ENCODE measurements around the gene ITPK1.

Gene ITPK1

DNA sequence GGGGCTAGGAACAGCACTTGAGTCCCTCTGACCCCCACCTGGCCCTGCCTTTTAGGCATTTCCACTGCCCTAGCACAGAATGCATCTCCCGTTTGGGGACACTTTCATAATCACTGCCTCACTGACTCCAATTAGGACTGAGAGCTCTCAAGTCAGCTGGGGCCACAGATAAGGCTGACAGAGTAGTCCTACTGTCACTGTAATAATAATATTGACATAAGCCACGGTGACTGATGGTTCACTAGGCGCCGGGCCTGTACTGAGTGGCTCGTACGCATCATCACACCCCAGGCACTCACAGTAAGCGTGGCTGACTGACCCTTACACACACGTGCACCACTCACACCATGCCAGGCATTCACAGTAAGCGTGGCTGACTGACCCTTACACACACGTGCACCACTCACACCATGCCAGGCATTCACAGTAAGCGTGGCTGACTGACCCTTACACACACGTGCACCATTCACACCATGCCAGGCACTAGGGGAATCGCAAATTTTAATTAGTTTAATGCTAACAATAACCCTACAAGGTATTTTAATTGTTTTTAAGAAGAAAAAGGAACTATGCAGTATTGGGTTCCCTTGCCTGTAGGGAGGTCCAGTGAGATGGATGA lies 105.1 kb downstream of the ITPK1 start:
- no peak for ATAC-seq
- TF ChIP-seq, protein P1, sequence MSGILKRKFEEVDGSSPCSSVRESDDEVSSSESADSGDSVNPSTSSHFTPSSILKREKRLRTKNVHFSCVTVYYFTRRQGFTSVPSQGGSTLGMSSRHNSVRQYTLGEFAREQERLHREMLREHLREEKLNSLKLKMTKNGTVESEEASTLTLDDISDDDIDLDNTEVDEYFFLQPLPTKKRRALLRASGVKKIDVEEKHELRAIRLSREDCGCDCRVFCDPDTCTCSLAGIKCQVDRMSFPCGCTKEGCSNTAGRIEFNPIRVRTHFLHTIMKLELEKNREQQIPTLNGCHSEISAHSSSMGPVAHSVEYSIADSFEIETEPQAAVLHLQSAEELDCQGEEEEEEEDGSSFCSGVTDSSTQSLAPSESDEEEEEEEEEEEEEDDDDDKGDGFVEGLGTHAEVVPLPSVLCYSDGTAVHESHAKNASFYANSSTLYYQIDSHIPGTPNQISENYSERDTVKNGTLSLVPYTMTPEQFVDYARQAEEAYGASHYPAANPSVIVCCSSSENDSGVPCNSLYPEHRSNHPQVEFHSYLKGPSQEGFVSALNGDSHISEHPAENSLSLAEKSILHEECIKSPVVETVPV (CRISPR knock-in tag; IDR thresholded peaks at IDR 0.05) = no peak
- 0 out of 2 replicates have a peak, but pooled peaks have one; percentile 38 for TF ChIP-seq BACH2 (CRISPR knock-in tag; IDR thresholded peaks at IDR 0.05; ENCODE audit: borderline replicate concordance)

DNA sequence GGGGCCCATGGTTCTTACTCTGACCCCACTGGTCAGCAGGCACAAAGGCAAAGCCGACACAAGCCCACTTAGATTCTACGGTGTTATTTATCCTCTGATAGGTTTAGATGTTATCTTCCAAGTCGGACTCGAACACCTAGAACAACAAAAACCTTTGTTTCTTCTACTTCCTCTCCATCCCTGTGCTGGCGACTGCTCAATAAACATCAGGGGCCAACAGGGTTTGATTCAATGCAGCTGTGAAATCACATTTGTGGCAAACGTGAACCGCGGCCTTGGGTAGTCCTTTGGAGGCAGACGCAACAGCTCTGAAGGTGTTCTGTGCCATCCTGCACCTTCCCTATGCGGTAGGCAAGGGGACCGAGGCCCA lies 105.6 kb downstream of the ITPK1 start:
- no peak for ATAC-seq
- TF ChIP-seq BACH2 (CRISPR knock-in tag; IDR thresholded peaks at IDR 0.05; ENCODE audit: borderline replicate concordance) (no peak), ISL1 (CRISPR knock-in tag; IDR thresholded peaks at IDR 0.05) (no peak), ZNF565 (CRISPR knock-in tag; conservative IDR thresholded peaks at IDR 0.05; ENCODE audit: low read depth) (0 out of 2 replicates have a peak, but pooled peaks have one; percentile 7)

DNA sequence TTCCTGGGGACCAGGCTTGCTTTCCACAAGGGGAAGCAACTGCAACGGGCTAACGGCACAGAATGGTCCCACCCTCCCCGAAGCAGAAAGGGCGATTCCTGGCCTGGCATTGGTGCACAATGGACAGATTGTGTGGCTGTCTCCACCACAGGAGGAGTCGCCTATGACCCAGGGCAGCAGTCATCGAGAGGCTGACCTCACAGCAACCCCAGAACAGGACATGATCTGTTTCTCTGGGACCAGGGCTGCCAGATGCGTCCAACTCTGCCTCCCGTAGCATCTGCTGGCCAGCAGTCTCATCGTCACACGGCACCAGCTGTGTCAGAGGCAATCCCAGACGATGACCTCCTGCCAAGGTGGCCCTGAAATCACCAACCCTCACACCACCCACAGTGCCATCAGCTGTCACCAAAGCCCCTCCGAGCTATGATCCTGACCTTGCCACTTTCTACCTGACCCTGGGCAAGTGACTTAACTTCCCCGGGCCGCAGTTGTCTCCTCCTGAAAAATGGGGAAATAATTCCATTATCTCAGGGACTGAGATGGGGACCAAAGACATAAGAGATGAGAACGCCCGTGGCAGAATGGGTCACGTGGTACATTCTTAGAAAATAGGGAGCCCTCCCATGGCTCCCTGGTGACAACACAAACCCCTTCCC lies 106.1 kb downstream of the ITPK1 start:
- ATAC-seq = peak; percentile 30; the same call in 1 of the 3 replicates
- 0 out of 2 replicates have a peak, but pooled peaks have one; percentile 14 for TF ChIP-seq PPARA (CRISPR knock-in tag; IDR thresholded peaks at IDR 0.05; ENCODE audit: borderline replicate concordance)
- peak; percentile 28; the same call in 1 of the 2 replicates for TF ChIP-seq ZNF8 (CRISPR knock-in tag; IDR thresholded peaks at IDR 0.05)
- no peak for TF ChIP-seq OSR1 (CRISPR knock-in tag; IDR thresholded peaks at IDR 0.05)
- no peak for TF ChIP-seq ISL1 (CRISPR knock-in tag; IDR thresholded peaks at IDR 0.05)
- TF ChIP-seq ZFP3 (CRISPR knock-in tag; IDR thresholded peaks at IDR 0.05) = 0 out of 2 replicates have a peak, but pooled peaks have one; percentile 23
- TF ChIP-seq RARB (CRISPR knock-in tag; IDR thresholded peaks at IDR 0.05) = no peak; the same call in 1 of the 2 replicates
- no peak for TF ChIP-seq ZFP30 (CRISPR knock-in tag; IDR thresholded peaks at IDR 0.05)
- TF ChIP-seq, protein P2, sequence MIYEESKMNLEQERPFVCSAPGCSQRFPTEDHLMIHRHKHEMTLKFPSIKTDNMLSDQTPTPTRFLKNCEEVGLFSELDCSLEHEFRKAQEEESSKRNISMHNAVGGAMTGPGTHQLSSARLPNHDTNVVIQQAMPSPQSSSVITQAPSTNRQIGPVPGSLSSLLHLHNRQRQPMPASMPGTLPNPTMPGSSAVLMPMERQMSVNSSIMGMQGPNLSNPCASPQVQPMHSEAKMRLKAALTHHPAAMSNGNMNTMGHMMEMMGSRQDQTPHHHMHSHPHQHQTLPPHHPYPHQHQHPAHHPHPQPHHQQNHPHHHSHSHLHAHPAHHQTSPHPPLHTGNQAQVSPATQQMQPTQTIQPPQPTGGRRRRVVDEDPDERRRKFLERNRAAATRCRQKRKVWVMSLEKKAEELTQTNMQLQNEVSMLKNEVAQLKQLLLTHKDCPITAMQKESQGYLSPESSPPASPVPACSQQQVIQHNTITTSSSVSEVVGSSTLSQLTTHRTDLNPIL (CRISPR knock-in tag; IDR thresholded peaks at IDR 0.05; ENCODE audit: low read depth) = no peak
- no peak for TF ChIP-seq ARNTL (CRISPR knock-in tag; IDR thresholded peaks at IDR 0.05; ENCODE audit: borderline replicate concordance, low read depth)
- no peak for TF ChIP-seq CSDC2 (CRISPR knock-in tag; IDR thresholded peaks at IDR 0.05)
- no peak for TF ChIP-seq ZC3H10 (CRISPR knock-in tag; IDR thresholded peaks at IDR 0.05)
- TF ChIP-seq TOX (CRISPR knock-in tag; IDR thresholded peaks at IDR 0.05; ENCODE audit: borderline replicate concordance) = no peak
- TF ChIP-seq TCF4 (CRISPR knock-in tag; IDR thresholded peaks at IDR 0.05; ENCODE audit: borderline replicate concordance) = peak; percentile 96
- TF ChIP-seq BACH2 (CRISPR knock-in tag; IDR thresholded peaks at IDR 0.05; ENCODE audit: borderline replicate concordance) = no peak
- TF ChIP-seq, protein P1 (CRISPR knock-in tag; IDR thresholded peaks at IDR 0.05) = no peak
- TF ChIP-seq ZNF70 (CRISPR knock-in tag; IDR thresholded peaks at IDR 0.05) = peak; percentile 52
- TF ChIP-seq SNAI2 (CRISPR knock-in tag; IDR thresholded peaks at IDR 0.05) = 0 out of 2 replicates have a peak, but pooled peaks have one; percentile 9
- TF ChIP-seq, protein P3, sequence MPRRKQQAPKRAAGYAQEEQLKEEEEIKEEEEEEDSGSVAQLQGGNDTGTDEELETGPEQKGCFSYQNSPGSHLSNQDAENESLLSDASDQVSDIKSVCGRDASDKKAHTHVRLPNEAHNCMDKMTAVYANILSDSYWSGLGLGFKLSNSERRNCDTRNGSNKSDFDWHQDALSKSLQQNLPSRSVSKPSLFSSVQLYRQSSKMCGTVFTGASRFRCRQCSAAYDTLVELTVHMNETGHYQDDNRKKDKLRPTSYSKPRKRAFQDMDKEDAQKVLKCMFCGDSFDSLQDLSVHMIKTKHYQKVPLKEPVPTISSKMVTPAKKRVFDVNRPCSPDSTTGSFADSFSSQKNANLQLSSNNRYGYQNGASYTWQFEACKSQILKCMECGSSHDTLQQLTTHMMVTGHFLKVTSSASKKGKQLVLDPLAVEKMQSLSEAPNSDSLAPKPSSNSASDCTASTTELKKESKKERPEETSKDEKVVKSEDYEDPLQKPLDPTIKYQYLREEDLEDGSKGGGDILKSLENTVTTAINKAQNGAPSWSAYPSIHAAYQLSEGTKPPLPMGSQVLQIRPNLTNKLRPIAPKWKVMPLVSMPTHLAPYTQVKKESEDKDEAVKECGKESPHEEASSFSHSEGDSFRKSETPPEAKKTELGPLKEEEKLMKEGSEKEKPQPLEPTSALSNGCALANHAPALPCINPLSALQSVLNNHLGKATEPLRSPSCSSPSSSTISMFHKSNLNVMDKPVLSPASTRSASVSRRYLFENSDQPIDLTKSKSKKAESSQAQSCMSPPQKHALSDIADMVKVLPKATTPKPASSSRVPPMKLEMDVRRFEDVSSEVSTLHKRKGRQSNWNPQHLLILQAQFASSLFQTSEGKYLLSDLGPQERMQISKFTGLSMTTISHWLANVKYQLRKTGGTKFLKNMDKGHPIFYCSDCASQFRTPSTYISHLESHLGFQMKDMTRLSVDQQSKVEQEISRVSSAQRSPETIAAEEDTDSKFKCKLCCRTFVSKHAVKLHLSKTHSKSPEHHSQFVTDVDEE (CRISPR knock-in tag; IDR thresholded peaks at IDR 0.05) = peak; percentile 85

DNA sequence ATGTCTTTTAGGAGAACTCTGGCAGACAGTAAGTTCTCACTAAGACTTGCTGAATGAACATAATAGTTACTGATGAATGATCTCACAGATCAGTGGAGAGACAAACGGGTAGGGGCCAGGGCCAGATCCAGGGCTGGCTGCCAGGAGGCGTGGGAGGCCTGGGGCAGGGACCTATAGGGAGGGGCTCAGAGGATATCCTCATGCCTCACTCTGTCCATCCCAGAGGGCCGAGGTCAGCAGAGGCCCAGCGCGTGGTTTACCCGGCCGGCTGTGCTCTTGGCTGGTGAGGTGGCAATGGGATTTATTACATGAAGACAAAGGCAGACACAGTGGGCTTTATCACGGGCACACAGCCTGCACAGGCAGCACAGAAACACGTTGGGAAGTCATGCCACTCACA lies 107.3 kb downstream of the ITPK1 start:
- peak; percentile 38 for ATAC-seq
- TF ChIP-seq TCF4 (CRISPR knock-in tag; IDR thresholded peaks at IDR 0.05; ENCODE audit: borderline replicate concordance) (peak; percentile 45; the same call in 1 of the 2 replicates), ZFP3 (CRISPR knock-in tag; IDR thresholded peaks at IDR 0.05) (no peak), ZFP30 (CRISPR knock-in tag; IDR thresholded peaks at IDR 0.05) (no peak), ESRRG (CRISPR knock-in tag; IDR thresholded peaks at IDR 0.05) (no peak), ZNF565 (CRISPR knock-in tag; conservative IDR thresholded peaks at IDR 0.05; ENCODE audit: low read depth) (peak; percentile 72; the same call in 1 of the 2 replicates), BACH2 (CRISPR knock-in tag; IDR thresholded peaks at IDR 0.05; ENCODE audit: borderline replicate concordance) (peak; percentile 58; the same call in 1 of the 2 replicates)
- TF ChIP-seq, protein P2 (CRISPR knock-in tag; IDR thresholded peaks at IDR 0.05; ENCODE audit: low read depth) = no peak
- TF ChIP-seq, protein P4, sequence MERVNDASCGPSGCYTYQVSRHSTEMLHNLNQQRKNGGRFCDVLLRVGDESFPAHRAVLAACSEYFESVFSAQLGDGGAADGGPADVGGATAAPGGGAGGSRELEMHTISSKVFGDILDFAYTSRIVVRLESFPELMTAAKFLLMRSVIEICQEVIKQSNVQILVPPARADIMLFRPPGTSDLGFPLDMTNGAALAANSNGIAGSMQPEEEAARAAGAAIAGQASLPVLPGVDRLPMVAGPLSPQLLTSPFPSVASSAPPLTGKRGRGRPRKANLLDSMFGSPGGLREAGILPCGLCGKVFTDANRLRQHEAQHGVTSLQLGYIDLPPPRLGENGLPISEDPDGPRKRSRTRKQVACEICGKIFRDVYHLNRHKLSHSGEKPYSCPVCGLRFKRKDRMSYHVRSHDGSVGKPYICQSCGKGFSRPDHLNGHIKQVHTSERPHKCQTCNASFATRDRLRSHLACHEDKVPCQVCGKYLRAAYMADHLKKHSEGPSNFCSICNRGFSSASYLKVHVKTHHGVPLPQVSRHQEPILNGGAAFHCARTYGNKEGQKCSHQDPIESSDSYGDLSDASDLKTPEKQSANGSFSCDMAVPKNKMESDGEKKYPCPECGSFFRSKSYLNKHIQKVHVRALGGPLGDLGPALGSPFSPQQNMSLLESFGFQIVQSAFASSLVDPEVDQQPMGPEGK (CRISPR knock-in tag; IDR thresholded peaks at IDR 0.05; ENCODE audit: borderline replicate concordance) = no peak
